ENCODE results near the gene APEH. TPM values are rescaled to one million over a fixed set of nuclear protein-coding genes. Genes with fewer than 3 reads are reported as not detected.
"Not testable (repeated sequence)": the region's sequence is repeated elsewhere in the genome, so short reads cannot be mapped to it uniquely, and the experiment has no call there.

Gene APEH
- total RNA-seq, 4 donors from 2014 or later, result 46.7 to 60.8 (median 55.0) TPM

GRCh38 chr3:49673121-49673714 is 933 bp upstream of the APEH start:
- no peak for TF ChIP-seq CTCF (IDR thresholded peaks at IDR 0.05)
- no peak for ATAC-seq (ENCODE audit: low FRiP score)
- no peak for DNase-seq (ENCODE audit: low spot score)

- no peak for DNase-seq (ENCODE audit: low spot score)
- no peak for TF ChIP-seq CTCF (IDR thresholded peaks at IDR 0.05)
- peak; percentile 21 for ATAC-seq (ENCODE audit: low FRiP score)
Measured at GRCh38 chr3:49674497-49674983, 389 bp downstream of the APEH start.

GRCh38 chr3:49675912-49676311 is 1.8 kb downstream of the APEH start:
- ATAC-seq (ENCODE audit: low FRiP score) (no peak), DNase-seq (ENCODE audit: low spot score) (no peak)
- TF ChIP-seq CTCF (IDR thresholded peaks at IDR 0.05), result no peak

GRCh38 chr3:49680493-49681231 is 6.5 kb downstream of the APEH start:
- TF ChIP-seq CTCF (IDR thresholded peaks at IDR 0.05), result no peak
- no peak for ATAC-seq (ENCODE audit: low FRiP score)
- DNase-seq (ENCODE audit: low spot score), result no peak

- TF ChIP-seq CTCF (IDR thresholded peaks at IDR 0.05), result no peak
- ATAC-seq (ENCODE audit: low FRiP score) (no peak), DNase-seq (ENCODE audit: low spot score) (no peak)
Measured at GRCh38 chr3:49681232-49681522, 7.0 kb downstream of the APEH start.

- DNase-seq (ENCODE audit: low spot score) (no peak), ATAC-seq (ENCODE audit: low FRiP score) (no peak)
- TF ChIP-seq CTCF (IDR thresholded peaks at IDR 0.05), result no peak
Measured at GRCh38 chr3:49681543-49681942, 7.4 kb downstream of the APEH start.

GRCh38 chr3:49683162-49683561 is 9.0 kb downstream of the APEH start:
- ATAC-seq (ENCODE audit: low FRiP score), result peak; percentile 52
- no peak for TF ChIP-seq CTCF (IDR thresholded peaks at IDR 0.05)
- DNase-seq (ENCODE audit: low spot score), result no peak

GRCh38 chr3:49684453-49684852 is 10.3 kb downstream of the APEH start:
- not testable (repeated sequence) for DNase-seq (ENCODE audit: low spot score); ATAC-seq (ENCODE audit: low FRiP score)

GRCh38 chr3:49685103-49685502 is 11.0 kb downstream of the APEH start:
- ATAC-seq (ENCODE audit: low FRiP score); DNase-seq (ENCODE audit: low spot score): not testable (repeated sequence)

- not testable (repeated sequence) for ATAC-seq (ENCODE audit: low FRiP score); DNase-seq (ENCODE audit: low spot score)
Measured at GRCh38 chr3:49685846-49686245, 11.7 kb downstream of the APEH start.

GRCh38 chr3:49686346-49686745 is 12.2 kb downstream of the APEH start:
- ATAC-seq (ENCODE audit: low FRiP score), result peak; percentile 19

More at GRCh38 chr3:49686346-49686745, 12.2 kb downstream of the APEH start:
- not testable (repeated sequence) for DNase-seq (ENCODE audit: low spot score)

Measured in omental fat pad (tissue), 4 donors.